ENCODE results near the gene TSHZ2.

The TSHZ2 gene

DNA sequence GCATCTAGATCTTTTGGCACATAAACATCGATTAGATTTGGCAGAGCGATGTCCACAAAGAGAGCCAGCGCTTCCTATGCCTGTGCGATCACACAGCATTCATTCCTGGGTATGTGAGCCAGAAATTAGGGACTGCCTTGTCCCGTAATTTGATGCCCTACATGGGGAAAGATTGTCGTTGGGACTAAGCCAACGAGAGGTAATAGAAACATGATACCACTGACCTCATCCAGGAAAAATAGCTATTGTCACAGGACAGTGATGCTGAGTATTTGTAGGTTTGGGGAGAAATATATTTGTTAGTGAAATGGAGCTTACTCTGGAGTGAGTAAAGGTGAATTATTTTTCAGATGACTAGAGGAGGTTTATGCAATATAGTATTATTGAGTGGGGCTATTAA, 154.0 kb downstream of the TSHZ2 start:
- DNase-seq (ENCODE audit: low spot score) = no peak

DNA sequence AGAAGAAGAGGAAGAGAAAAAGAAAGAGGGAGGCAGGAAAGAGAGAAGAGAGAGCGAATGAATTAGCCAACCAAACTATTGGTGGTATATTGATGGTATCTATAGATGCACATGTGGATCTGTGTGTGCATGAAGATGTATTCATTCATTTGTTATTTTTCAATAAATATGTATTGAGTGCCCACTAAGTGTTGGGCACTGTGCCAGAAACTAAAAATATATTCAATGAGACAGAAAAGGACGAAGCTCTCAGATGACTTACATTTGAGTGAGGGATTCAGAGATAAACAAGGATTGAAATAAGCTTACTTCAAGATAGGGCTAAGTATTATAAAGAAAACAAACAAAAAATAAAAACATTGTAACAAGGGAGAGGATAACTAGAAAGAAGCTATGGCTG, 154.9 kb downstream of the TSHZ2 start:
- no peak for DNase-seq (ENCODE audit: low spot score)

GRCh38 chr20:53128004-53128403, 155.8 kb downstream of the TSHZ2 start:
- no peak for DNase-seq (ENCODE audit: low spot score)

- no peak for DNase-seq (ENCODE audit: low spot score)
These were observed 157.4 kb downstream of the TSHZ2 start for GRCh38 chr20:53129563-53129962.

- no peak for DNase-seq (ENCODE audit: low spot score)
These were observed 158.6 kb downstream of the TSHZ2 start for GRCh38 chr20:53130795-53131194.

DNA sequence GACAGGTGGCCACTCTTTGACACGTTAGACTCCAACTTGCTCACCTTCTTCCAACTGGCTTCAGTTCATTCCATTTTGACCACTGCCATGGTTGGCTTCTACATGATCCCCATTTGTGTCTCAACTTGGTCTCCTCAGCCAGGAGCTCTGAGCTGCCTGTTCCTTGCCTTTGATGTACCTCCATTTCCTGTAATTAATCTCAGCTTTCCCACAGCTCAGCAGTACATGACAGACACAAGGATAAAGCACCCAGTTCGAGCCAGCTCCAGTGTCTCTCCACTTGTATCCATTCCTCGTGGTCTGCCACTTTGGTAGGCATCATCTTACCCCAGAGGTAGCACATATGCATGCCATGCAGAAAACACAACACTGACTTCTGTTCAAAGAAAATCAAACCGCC, 161.0 kb downstream of the TSHZ2 start:
- no peak for DNase-seq (ENCODE audit: low spot score)

DNA sequence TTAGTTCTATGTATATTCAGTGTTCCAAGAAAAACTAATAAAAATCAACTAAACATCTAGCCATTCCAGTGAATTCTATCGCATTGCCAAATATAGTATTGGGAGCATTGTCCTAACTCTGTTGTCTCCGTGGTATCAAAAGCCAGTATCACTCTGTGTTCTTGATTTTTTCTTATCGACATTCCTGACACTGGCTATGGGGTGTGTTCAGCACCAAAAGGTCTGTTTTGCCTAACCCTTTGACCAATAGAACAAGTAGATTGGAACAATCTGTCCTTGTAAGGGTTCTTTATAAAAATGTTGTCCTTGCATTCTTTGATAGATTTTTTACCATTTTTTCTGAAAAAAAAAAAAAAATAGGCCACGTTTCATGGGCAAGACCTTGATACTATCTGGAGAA, 161.5 kb downstream of the TSHZ2 start:
- DNase-seq (ENCODE audit: low spot score) = no peak

DNA sequence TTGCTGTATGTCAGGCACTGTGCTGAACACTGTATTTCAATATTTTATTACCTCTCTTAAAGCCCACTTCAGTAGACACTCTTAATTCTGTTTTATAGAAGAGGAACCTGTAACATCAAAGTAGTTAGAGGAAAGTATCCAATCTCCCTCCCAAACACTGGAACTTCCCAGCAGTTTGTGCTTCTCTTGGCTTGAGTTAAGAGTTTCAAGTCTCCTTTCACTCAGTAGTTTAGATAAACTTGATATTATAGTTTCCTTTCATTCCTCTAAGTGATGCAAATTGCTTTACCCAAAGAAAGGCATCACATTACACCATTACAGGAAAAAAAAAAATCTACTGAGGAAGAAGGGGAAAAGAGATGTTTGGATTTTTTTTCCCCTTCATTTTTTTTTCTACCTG, 164.3 kb downstream of the TSHZ2 start:
- no peak for DNase-seq (ENCODE audit: low spot score)

DNA sequence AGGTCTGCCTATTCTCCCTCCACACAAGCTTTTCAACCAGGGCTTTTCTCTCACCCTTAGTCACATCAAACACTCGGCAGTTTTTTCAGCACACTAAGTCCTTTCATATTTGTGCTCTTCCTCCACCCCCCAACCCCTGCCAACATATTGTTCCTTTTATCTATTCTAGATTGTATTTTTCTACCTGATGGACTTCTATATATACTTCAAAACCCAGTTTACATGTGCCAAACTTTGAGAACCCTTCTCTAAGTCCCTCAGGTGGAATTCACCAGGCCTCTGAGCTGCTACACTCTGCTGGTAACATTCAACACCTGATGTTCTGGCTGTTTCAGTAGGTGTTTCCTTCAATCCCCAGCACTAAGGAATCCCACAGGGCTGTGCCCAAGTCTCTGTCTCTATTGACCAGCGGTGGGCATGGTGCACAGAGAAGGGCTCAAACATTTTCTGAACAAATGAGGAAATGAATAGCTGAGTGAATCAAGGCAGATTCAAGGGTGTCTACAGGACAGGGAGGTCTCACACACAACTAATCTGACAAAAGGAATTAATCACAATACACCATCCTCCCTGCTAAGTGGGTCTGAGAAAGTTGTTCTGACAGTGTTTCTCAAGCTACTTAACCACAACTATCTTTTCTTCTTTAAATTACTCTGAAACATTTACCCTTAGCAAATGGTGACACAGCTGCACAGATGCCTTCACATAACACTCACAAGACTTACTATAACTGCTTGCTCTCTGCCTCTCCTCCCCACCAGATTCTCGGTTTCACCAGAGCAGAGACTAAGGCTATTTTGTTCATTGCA, 166.5 kb downstream of the TSHZ2 start:
- DNase-seq (ENCODE audit: low spot score) = no peak

GRCh38 chr20:53141201-53142050, 169.3 kb downstream of the TSHZ2 start:
- DNase-seq (ENCODE audit: low spot score) = peak; percentile 63

DNA sequence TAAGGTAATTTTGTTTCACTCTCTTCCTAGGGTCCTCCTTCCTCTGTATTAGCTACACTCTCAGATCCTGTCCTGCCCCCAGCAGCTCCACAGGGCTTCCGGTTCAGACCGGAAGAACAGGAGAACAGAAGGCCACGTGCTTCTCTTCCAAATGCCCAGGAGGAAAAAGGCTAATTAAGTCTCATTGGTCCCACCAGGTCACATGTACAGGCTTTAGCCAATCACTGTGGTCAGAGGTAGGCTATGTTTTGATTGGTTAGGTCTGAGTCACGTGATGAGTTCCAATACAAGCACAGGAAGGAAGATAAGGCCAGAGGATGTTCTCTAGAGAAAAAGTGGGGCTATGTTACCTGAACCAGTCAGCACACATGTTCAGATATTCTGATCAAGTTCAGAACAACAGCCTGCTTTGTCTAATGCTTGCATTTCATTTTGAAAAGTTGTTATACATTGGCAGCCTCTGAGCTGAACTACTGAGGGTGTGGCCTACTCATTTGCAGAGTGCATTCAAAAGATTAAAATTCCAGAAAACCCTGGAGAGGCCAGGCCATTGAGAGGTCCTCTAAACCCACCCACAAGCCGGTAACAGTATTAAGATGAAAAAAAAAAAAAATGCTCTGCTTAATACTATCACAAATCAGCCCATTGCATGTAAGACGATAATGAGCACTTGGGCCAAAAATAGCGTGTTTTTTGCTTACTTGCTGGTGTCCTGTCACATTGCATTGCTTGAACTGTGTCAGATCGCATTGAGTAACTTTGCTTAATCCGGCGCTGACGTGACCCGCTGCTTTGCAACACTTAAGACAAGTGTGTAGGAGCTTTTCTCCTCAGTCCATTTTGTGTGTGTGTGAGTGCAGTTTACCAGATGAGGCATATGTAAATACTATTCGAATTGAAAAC, 170.3 kb downstream of the TSHZ2 start:
- DNase-seq (ENCODE audit: low spot score) = peak; percentile 48

DNA sequence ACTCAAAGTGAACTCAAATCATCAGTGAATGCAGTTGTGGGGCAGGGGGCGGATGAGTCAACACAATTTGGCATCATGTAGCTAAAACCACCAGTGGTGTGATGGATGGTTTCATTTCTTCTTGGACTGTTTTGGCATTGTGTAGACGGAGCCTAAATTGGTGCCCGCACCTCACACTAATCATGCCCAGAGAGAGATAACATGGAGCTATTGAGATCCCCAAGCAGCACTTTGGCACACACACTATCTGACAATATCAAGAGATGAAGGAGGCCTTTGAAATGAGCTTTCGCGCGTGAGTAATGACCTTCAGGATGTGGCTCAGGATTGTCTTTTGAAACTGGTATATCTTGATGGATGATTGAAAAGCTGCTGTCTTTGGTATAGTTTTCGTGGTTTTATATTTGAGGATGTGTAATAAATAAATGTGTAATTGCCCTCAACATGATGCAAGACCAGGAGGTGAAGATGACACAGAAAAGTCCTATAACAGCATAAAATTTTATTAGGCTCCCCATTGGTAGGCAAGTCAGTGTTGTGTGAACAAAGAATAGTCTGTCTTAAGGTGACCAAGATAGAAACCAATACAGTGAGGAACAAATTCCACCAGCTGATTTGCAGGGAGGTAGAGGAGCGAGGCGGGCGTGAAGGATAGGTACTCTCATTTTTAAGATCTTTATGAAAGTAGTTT, 174.2 kb downstream of the TSHZ2 start:
- DNase-seq (ENCODE audit: low spot score) = no peak

- DNase-seq (ENCODE audit: low spot score) = no peak
These were observed 176.6 kb downstream of the TSHZ2 start for GRCh38 chr20:53148771-53149147.

- no peak for DNase-seq (ENCODE audit: low spot score)
These were observed 177.2 kb downstream of the TSHZ2 start for GRCh38 chr20:53149148-53149889.

DNA sequence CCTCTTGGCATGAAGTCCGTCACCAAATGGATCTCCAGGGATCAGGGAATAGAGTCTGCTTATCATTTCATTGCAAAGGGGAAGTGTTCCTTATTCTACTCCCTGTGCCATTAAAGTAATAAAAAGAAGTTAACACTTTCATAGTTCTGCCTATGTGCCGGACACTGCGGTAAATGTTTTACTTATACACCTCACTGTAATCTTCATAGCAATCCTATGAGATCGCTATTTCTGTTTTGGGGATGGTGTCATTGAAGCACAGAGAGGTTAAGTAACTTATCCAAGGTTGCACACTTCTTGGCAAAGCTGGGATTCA, 177.7 kb downstream of the TSHZ2 start:
- no peak for DNase-seq (ENCODE audit: low spot score)

DNA sequence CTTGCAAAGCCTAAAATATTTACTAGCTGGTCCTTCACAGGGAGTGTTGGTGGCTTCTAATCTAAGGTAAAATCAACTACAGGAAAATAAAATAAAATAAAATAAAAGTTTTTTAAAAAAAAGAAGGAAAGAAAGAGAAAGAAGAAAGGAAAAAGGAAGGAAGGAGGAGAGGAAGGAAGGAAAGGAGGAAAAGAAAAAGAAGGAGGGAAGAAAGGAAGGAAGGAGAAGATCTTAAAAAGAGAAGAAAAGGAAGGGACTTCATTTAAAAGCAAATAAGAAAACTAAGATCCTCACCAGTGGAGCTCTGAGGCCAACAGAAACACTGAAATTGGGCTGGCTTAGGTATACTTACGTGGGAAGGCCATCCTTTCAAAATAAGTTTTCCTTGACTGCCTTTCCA, 178.4 kb downstream of the TSHZ2 start:
- no peak for DNase-seq (ENCODE audit: low spot score)

DNA sequence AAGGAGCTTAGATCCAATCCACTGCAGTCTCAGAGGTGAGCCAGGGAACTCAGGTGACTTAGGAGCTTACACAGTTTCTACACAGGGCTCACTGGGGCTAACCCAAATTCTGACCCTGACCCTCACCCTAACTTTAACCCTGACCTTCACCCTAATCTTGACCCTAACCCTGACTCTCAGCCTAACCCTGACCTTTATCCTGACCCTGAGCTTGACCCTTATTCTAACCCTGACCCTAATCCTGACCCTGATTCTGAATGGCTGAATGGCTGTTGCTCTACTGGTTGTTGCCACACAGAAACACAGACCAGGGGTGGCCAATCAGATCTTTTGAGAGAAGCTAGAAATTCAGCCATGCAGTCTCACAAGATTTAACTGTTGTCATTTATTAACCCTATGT, 180.1 kb downstream of the TSHZ2 start:
- DNase-seq (ENCODE audit: low spot score) = no peak

- DNase-seq (ENCODE audit: low spot score) = no peak
These were observed 182.4 kb downstream of the TSHZ2 start for GRCh38 chr20:53154540-53154939.

- peak; percentile 52 for DNase-seq (ENCODE audit: low spot score)
These were observed 185.6 kb downstream of the TSHZ2 start for GRCh38 chr20:53157443-53158408.

DNA sequence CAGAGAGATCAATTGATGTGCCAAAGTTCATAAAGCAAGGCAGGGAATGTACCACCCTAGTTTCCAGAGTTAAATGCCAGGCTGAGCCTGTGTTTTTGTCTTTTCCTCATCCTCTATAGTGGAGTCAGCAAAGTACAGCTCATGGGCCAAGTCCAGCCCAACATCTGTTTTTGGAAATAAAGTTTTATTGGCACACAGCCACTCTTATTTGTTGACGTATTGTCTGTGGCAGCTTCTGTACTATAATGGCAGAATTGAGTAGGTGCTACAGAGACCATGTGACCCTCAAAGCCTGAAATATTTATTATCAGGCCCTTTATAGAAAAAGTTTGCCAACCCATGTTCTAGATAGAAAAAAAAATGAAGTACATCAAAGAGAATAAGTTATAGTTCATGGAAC, 187.0 kb downstream of the TSHZ2 start:
- no peak for DNase-seq (ENCODE audit: low spot score)
